Dermis microvascular lymphatic vessel endothelial cell (primary cell): ENCODE results near the gene SARNP. TPM values are rescaled to one million over a fixed set of nuclear protein-coding genes. Genes with fewer than 3 reads are reported as not detected.

Experiments
- DNase-seq, 2 donors: peaks; one replicate each; pipeline versions ENCODE4 v3.0.0 to v3.0.0-alpha.2; 2010; ENCODE audit warnings: low read depth in 2 of 2
- total RNA-seq: library from RNA; depleted of rRNA; stranded (reverse); fragments of >200 nt; gene quantifications from 2 replicates; pipeline ENCODE4 v1.2.1, GENCODE V29; 2014

Gene SARNP
- total RNA-seq, 1 donor from 2014 or later, result 84.7 TPM

- no peak for DNase-seq
Measured at GRCh38 chr12:55711786-55712553, 105.6 kb downstream of the SARNP start.

GRCh38 chr12:55708695-55709233 is 108.8 kb downstream of the SARNP start:
- DNase-seq, result no peak

GRCh38 chr12:55707841-55708694 is 109.5 kb downstream of the SARNP start, which contains the start of gene ITGA7:
Gene ITGA7, minus strand, starts transcription at chr12:55707904. Its CDS starts 222 bp downstream, at chr12:55707682.
- no peak for DNase-seq

Other genes starting within 250 kb of the SARNP start
- not detected in 2 replicates for gene OR2AP1, start 245.3 kb downstream of the SARNP start, total RNA-seq
- gene OR10P1, start 180.8 kb downstream of the SARNP start, total RNA-seq, result not detected in 2 replicates
- gene ITGA7, start 109.8 kb downstream of the SARNP start, total RNA-seq, result 0.13 and 0.26 TPM in 2 replicates
- 56.2 and 59.9 TPM in 2 replicates for gene BLOC1S1, start 101.7 kb downstream of the SARNP start, total RNA-seq
- gene RDH5, start 97.3 kb downstream of the SARNP start, total RNA-seq, result 0.13 and 0.63 TPM in 2 replicates
- 1,084 and 1,362 TPM in 2 replicates for gene CD63, start 88.7 kb downstream of the SARNP start, total RNA-seq
- gene GDF11, start 74.6 kb downstream of the SARNP start, total RNA-seq, result 1.3 TPM in 2 replicates
- 25.3 and 26.2 TPM in 2 replicates for gene ORMDL2, start 317 bp upstream of the SARNP start, total RNA-seq
- gene DNAJC14, start 11.9 kb upstream of the SARNP start, total RNA-seq, result 34.1 and 49.7 TPM in 2 replicates
- 0.51 and 0.63 TPM in 2 replicates for gene MMP19, start 25.2 kb upstream of the SARNP start, total RNA-seq
- 21.1 and 25.5 TPM in 2 replicates for gene PYM1, start 110.2 kb upstream of the SARNP start, total RNA-seq
- 18.0 and 18.9 TPM in 2 replicates for gene DGKA, start 113.4 kb upstream of the SARNP start, total RNA-seq
- 0.51 and 0.63 TPM in 2 replicates for gene PMEL, start 148.3 kb upstream of the SARNP start, total RNA-seq
- gene CDK2, start 149.1 kb upstream of the SARNP start, total RNA-seq, result 24.0 and 26.3 TPM in 2 replicates
- gene RAB5B, start 156.4 kb upstream of the SARNP start, total RNA-seq, result 37.2 and 46.9 TPM in 2 replicates
- gene SUOX, start 179.6 kb upstream of the SARNP start, total RNA-seq, result 9.0 and 11.1 TPM in 2 replicates
- 0.13 and 0.38 TPM in 2 replicates for gene IKZF4, start 203.3 kb upstream of the SARNP start, total RNA-seq
- gene RPS26, start 224.2 kb upstream of the SARNP start, total RNA-seq, result 90.9 and 107 TPM in 2 replicates